ENCODE measurements around the gene GLP2R. TPM values are rescaled to one million over a fixed set of nuclear protein-coding genes. Genes with fewer than 3 reads are reported as not detected.

Gene GLP2R
- total RNA-seq, 4 donors from 2014 or later: 7.2 to 17.2 (median 12.2) TPM

DNA sequence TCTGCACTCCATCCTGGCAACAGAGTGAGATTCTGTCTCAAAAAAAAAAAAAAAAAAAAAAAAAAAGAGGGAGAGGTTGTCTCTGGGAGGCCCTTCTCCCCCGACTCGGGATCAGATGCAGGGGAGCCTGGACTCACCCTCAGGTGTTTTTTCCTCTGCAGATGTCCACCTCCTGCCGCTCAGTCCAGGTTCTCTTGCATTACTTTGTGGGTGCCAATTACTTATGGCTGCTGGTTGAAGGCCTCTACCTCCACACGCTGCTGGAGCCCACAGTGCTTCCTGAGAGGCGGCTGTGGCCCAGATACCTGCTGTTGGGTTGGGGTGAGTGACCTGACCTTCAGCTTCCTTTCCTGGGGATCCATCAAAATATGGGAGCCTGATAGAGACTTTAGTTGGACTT, 34.1 kb downstream of the GLP2R start:
- intact Hi-C loops (cut with DNase I; ENCODE audit: low total_unique reads): no loop called here
- Histone ChIP-seq H3K36me3 (no peaks in the 10 kb centered on the region), H3K9me3 (no peaks in the 10 kb centered on the region), H3K4me1 (no peaks in the 10 kb centered on the region), H3K27me3 (no peaks in the 10 kb centered on the region), H3K27ac (no peak overlapping the region), H3K4me3 (no peak overlapping the region)
- WGBS, 2 donors (ENCODE audit: low coverage in 1 of 2): 87% methylated on average over 5 of the region's 5 CpGs; no CpG with 5 or more reads in 1 of the 2 donors
- DNase-seq: no peak
- in situ Hi-C loops (cut with MboI; ENCODE audit: low pct_ligation_motif_present in 1 of 4, low pct_unique_long_range_greater_than_20kb in 1 of 4, low sequenced_read_pairs in 3 of 4): no loop called here
- TF ChIP-seq, protein P1, sequence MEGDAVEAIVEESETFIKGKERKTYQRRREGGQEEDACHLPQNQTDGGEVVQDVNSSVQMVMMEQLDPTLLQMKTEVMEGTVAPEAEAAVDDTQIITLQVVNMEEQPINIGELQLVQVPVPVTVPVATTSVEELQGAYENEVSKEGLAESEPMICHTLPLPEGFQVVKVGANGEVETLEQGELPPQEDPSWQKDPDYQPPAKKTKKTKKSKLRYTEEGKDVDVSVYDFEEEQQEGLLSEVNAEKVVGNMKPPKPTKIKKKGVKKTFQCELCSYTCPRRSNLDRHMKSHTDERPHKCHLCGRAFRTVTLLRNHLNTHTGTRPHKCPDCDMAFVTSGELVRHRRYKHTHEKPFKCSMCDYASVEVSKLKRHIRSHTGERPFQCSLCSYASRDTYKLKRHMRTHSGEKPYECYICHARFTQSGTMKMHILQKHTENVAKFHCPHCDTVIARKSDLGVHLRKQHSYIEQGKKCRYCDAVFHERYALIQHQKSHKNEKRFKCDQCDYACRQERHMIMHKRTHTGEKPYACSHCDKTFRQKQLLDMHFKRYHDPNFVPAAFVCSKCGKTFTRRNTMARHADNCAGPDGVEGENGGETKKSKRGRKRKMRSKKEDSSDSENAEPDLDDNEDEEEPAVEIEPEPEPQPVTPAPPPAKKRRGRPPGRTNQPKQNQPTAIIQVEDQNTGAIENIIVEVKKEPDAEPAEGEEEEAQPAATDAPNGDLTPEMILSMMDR (IDR thresholded peaks at IDR 0.05): no peak
- no peak for TF ChIP-seq POLR2A (IDR thresholded peaks at IDR 0.05)
- TF ChIP-seq POLR2AphosphoS5 (IDR thresholded peaks at IDR 0.05): no peak
- TF ChIP-seq EP300 (IDR thresholded peaks at IDR 0.05; ENCODE audit: low read depth): no peak

DNA sequence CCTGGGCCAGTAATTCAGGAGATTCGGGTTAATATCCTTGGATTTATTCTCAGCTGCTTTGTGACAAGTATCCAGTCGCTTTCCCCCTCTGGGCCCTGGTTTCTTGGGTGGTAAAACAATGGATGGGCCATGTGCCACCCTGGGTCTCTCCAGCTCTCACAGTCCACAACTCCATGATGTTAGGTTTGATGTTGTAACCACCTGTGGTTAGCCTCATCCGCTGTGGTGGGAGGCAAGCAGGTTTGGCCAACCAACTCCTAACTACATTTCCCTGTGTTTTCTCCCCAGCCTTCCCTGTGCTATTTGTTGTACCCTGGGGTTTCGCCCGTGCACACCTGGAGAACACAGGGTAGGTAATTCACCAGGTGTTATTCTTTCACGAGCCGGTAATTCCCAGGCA, 35.1 kb downstream of the GLP2R start:
- Histone ChIP-seq H3K4me3 (no peak overlapping the region), H3K36me3 (no peaks in the 10 kb centered on the region), H3K9me3 (no peaks in the 10 kb centered on the region), H3K4me1 (no peaks in the 10 kb centered on the region), H3K27me3 (no peaks in the 10 kb centered on the region), H3K27ac (no peak overlapping the region)
- DNase-seq: no peak
- 83% methylated on average over 7 of the region's 7 CpGs; no CpG with 5 or more reads in 1 of the 2 donors for WGBS, 2 donors (ENCODE audit: low coverage in 1 of 2)
- no peak for TF ChIP-seq EP300 (IDR thresholded peaks at IDR 0.05; ENCODE audit: low read depth)
- intact Hi-C loops (cut with DNase I; ENCODE audit: low total_unique reads): no loop called here
- in situ Hi-C loops (cut with MboI; ENCODE audit: low pct_ligation_motif_present in 1 of 4, low pct_unique_long_range_greater_than_20kb in 1 of 4, low sequenced_read_pairs in 3 of 4): no loop called here

DNA sequence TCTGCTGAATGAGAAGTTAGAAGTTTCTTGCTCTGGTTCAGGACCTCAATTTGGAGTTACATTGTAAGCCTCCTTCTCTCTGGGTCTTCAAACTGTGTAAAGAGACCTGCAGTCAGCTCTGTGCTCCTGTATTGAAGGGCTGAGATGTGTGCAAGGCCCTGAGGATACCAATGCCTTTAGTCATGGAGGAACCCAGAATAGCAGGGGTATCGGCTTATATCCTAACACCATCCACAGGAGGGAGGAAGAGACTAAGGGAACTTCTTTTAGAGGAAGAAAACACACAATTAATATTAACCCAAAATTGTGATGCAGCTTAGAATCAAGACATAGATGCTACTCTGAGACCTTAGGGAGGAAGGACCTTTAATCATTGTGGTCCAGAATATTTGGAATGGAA, 36.5 kb downstream of the GLP2R start:
- Histone ChIP-seq H3K4me3 (no peak overlapping the region), H3K27me3 (no peaks in the 10 kb centered on the region), H3K36me3 (no peaks in the 10 kb centered on the region), H3K27ac (no peak overlapping the region), H3K4me1 (no peaks in the 10 kb centered on the region), H3K9me3 (no peaks in the 10 kb centered on the region)
- in situ Hi-C loops (cut with MboI; ENCODE audit: low pct_ligation_motif_present in 1 of 4, low pct_unique_long_range_greater_than_20kb in 1 of 4, low sequenced_read_pairs in 3 of 4): no loop called here
- 96% methylated on average over 1 of the region's 1 CpG; no CpG with 5 or more reads in 1 of the 2 donors for WGBS, 2 donors (ENCODE audit: low coverage in 1 of 2)
- no peak for DNase-seq
- intact Hi-C loops (cut with DNase I; ENCODE audit: low total_unique reads): no loop called here
- TF ChIP-seq POLR2A (IDR thresholded peaks at IDR 0.05): no peak
- TF ChIP-seq POLR2AphosphoS5 (IDR thresholded peaks at IDR 0.05): no peak
- no peak for TF ChIP-seq EP300 (IDR thresholded peaks at IDR 0.05; ENCODE audit: low read depth)
- TF ChIP-seq, protein P1 (IDR thresholded peaks at IDR 0.05): no peak

DNA sequence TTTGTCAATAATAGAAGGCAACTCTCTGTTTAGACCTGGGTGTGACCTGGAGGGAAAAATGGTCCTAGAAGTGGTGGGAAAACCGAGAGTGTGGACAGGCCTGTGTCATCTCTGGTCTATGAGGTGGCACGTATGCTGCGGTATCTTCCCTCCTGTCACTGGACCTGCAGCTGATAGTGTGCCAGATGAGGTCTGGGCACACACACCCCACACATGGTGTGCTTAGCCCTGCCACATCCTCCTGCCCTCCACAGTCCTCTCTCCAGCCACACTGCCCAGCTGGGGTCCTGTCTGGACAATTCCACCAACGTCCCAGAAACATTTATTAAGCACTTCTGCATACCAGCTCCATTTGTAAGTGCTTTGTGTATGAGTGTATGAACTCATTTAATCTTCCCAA, 37.2 kb downstream of the GLP2R start:
- Histone ChIP-seq H3K9me3 (no peaks in the 10 kb centered on the region), H3K27ac (no peak overlapping the region), H3K27me3 (no peaks in the 10 kb centered on the region), H3K4me1 (no peaks in the 10 kb centered on the region), H3K4me3 (no peak overlapping the region), H3K36me3 (no peaks in the 10 kb centered on the region)
- 63% methylated on average over 4 of the region's 4 CpGs; no CpG with 5 or more reads in 1 of the 2 donors for WGBS, 2 donors (ENCODE audit: low coverage in 1 of 2)
- in situ Hi-C loops (cut with MboI; ENCODE audit: low pct_ligation_motif_present in 1 of 4, low pct_unique_long_range_greater_than_20kb in 1 of 4, low sequenced_read_pairs in 3 of 4) (no loop called here), intact Hi-C loops (cut with DNase I; ENCODE audit: low total_unique reads) (no loop called here)
- TF ChIP-seq POLR2AphosphoS5 (IDR thresholded peaks at IDR 0.05) (no peak), EP300 (IDR thresholded peaks at IDR 0.05; ENCODE audit: low read depth) (no peak), POLR2A (IDR thresholded peaks at IDR 0.05) (no peak)
- TF ChIP-seq, protein P1 (IDR thresholded peaks at IDR 0.05): no peak
- DNase-seq: no peak

DNA sequence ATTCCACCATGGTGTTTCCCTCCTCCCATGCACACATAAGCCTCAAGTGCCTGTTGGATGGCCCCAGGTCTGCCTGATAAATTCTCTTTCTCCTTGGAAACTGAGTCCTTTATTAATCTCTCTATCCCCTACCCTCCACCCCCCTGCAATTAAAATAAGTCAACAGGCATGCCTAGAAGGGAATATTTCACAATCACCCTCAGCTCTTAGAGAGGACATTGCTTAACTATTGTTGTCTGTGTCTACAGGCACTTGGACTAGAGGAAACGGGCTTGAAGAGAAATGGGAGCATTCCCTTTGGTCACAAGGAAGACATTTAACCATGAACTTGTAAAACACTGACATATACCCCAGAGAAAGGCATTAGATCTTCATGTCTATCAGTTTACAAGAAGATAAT, 39.9 kb downstream of the GLP2R start:
- H3K36me3 ChIP-seq: no peaks in the 10 kb centered on the region
- H3K9me3 ChIP-seq: no peaks in the 10 kb centered on the region
- no peak overlapping the region for H3K4me3 ChIP-seq
- WGBS, 2 donors (ENCODE audit: low coverage in 1 of 2): 40 to 43% methylated on average over 1 of the region's 1 CpG
- no peak for DNase-seq
- in situ Hi-C loops (cut with MboI; ENCODE audit: low pct_ligation_motif_present in 1 of 4, low pct_unique_long_range_greater_than_20kb in 1 of 4, low sequenced_read_pairs in 3 of 4): no loop called here
- intact Hi-C loops (cut with DNase I; ENCODE audit: low total_unique reads): no loop called here
- no peaks in the 10 kb centered on the region for H3K27me3 ChIP-seq
- H3K4me1 ChIP-seq: no peaks in the 10 kb centered on the region
- no peak for TF ChIP-seq POLR2AphosphoS5 (IDR thresholded peaks at IDR 0.05)
- TF ChIP-seq EP300 (IDR thresholded peaks at IDR 0.05; ENCODE audit: low read depth): no peak
- TF ChIP-seq, protein P1 (IDR thresholded peaks at IDR 0.05): no peak
- no peak for TF ChIP-seq POLR2A (IDR thresholded peaks at IDR 0.05)
- H3K27ac ChIP-seq: no peak overlapping the region
